OCI-LY1 (cell line): ENCODE measurements around the gene SORBS1.

ENCODE experiments used
- H2AFZ ChIP-seq: fragments of 200-600 bp; sonication (generic), shearing (Covaris generic); 2 replicates; pipeline ENCODE4 v1.6.0; 2014; ENCODE audit warnings: antibody characterized with exemption, mild to moderate bottlenecking, low read length
- H3F3A ChIP-seq: fragments of 200-600 bp; sonication (generic), shearing (Covaris generic); 2 replicates; pipeline ENCODE4 v1.6.0; 2014; ENCODE audit warnings: mild to moderate bottlenecking, antibody characterized with exemption, low read length, moderate library complexity; ENCODE audit not compliant: insufficient read depth
- H3K27ac ChIP-seq: fragments of 200-600 bp; sonication (generic); 2 replicates; pipeline ENCODE4 v1.5.1; 2014; ENCODE audit warnings: low read length, mixed run types, mild to moderate bottlenecking, low read depth; ENCODE audit not compliant: poor library complexity, severe bottlenecking
- H3K27me3 ChIP-seq: fragments of 200-600 bp; sonication (generic); 2 replicates; pipeline ENCODE4 v1.6.0; 2014; ENCODE audit warnings: antibody characterized with exemption, mild to moderate bottlenecking, low read length, moderate library complexity; ENCODE audit not compliant: insufficient read depth
- H3K36me3 ChIP-seq: fragments of 200-600 bp; sonication (generic); 2 replicates; pipeline ENCODE4 v1.6.1; 2014; ENCODE audit warnings: mild to moderate bottlenecking, antibody characterized with exemption, low read length, moderate library complexity, mixed read lengths; ENCODE audit not compliant: insufficient read depth
- H3K4me1 ChIP-seq: fragments of 200-600 bp; sonication (generic); 2 replicates; pipeline ENCODE4 v1.5.1; 2014; ENCODE audit warnings: mild to moderate bottlenecking, low read length, moderate library complexity; ENCODE audit not compliant: insufficient read depth, severe bottlenecking
- H3K4me2 ChIP-seq: fragments of 200-600 bp; sonication (generic), shearing (Covaris generic); 2 replicates; pipeline ENCODE4 v1.6.1; 2014; ENCODE audit warnings: low read length
- H3K4me3 ChIP-seq: fragments of 200-600 bp; sonication (generic); 2 replicates; pipeline ENCODE4 v1.5.1; 2014; ENCODE audit warnings: low read length, low read depth, mild to moderate bottlenecking, mixed read lengths; ENCODE audit not compliant: poor library complexity, severe bottlenecking
- H3K79me2 ChIP-seq: fragments of 200-600 bp; shearing (Covaris generic); 2 replicates; pipeline ENCODE4 v1.6.1; 2016; ENCODE audit warnings: mixed run types, low read length, mixed read lengths; ENCODE audit not compliant: insufficient read depth
- H3K9ac ChIP-seq: fragments of 200-600 bp; sonication (generic), shearing (Covaris generic); 2 replicates; pipeline ENCODE4 v1.6.1; 2014; ENCODE audit warnings: mild to moderate bottlenecking, low read length, mixed read lengths
- H3K9me2 ChIP-seq: fragments of 200-600 bp; sonication (generic), shearing (Covaris generic); 2 replicates; pipeline ENCODE4 v1.6.1; 2014; ENCODE audit warnings: low read depth, mild to moderate bottlenecking, low read length, mixed read lengths
- H3K9me3 ChIP-seq: fragments of 200-600 bp; shearing (Covaris generic); 2 replicates; pipeline ENCODE4 v1.6.1; 2014; ENCODE audit warnings: low read length, mixed read lengths
- H4K20me1 ChIP-seq: fragments of 200-600 bp; sonication (generic), shearing (Covaris generic); 2 replicates; pipeline ENCODE4 v1.6.0; 2016; ENCODE audit warnings: mild to moderate bottlenecking, low read length; ENCODE audit not compliant: insufficient read depth
- EZH2 ChIP-seq: fragments of 200-600 bp; sonication (generic), shearing (Covaris generic); IDR thresholded peaks from 2 replicates; pipeline ENCODE4 v1.8.0; 2017; ENCODE audit warnings: borderline replicate concordance, mixed run types, mild to moderate bottlenecking, antibody characterized with exemption, low read length, moderate library complexity, mixed read lengths
- TF ChIP-seq, protein P1 (sequence below): fragments of 200-600 bp; sonication (generic), shearing (Covaris generic); IDR thresholded peaks from 2 replicates; pipeline ENCODE4 v1.5.1; 2017; ENCODE audit warnings: mild to moderate bottlenecking, antibody characterized with exemption, low read length, moderate library complexity, mixed read lengths

Gene SORBS1

DNA sequence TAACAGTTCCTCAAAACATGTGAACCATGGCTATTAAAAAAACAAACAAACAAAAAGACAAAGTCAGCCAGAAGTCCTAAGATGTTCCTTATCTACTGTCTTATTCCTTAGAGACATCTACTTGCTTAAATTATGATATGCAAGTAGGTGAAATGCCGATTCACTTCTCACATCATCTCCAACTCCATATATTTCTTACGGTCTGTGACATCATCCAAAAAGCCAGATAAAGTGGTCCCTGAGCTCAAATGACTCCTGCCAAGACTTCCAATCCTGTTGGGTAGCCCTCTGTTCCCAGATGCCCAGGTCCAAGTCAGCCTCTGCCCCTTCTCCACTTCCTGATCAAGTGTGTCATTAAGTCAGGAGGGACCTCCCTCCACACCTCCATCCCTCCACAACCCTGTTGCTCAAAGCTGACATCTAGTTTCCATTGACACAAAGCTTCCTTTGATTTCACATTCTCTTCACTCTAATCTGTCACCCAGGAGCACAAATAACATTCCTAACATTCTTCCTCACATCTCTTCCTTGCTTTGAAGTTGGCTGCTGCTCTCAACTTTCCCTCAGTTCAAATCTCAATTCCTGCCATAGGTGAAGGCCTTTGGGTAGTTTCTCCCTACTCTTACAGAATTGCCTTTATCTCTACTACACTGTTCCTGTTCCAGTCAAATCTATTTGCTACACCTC, 214.3 kb downstream of the SORBS1 start:
- Histone ChIP-seq H3K4me3 (no peak overlapping the region), H3K27me3 (no peaks in the 10 kb centered on the region), H3K36me3 (no peaks in the 10 kb centered on the region), H2AFZ (no peak overlapping the region), H3K79me2 (no peaks in the 10 kb centered on the region), H4K20me1 (no peaks in the 10 kb centered on the region), H3K9me2 (no peaks in the 10 kb centered on the region), H3K4me1 (no peaks in the 10 kb centered on the region), H3K9me3 (no peaks in the 10 kb centered on the region), H3K4me2 (no peak overlapping the region), H3K27ac (no peak overlapping the region), H3K9ac (no peak overlapping the region), H3F3A (no peaks in the 10 kb centered on the region)
- TF ChIP-seq, protein P1, sequence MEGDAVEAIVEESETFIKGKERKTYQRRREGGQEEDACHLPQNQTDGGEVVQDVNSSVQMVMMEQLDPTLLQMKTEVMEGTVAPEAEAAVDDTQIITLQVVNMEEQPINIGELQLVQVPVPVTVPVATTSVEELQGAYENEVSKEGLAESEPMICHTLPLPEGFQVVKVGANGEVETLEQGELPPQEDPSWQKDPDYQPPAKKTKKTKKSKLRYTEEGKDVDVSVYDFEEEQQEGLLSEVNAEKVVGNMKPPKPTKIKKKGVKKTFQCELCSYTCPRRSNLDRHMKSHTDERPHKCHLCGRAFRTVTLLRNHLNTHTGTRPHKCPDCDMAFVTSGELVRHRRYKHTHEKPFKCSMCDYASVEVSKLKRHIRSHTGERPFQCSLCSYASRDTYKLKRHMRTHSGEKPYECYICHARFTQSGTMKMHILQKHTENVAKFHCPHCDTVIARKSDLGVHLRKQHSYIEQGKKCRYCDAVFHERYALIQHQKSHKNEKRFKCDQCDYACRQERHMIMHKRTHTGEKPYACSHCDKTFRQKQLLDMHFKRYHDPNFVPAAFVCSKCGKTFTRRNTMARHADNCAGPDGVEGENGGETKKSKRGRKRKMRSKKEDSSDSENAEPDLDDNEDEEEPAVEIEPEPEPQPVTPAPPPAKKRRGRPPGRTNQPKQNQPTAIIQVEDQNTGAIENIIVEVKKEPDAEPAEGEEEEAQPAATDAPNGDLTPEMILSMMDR: no peak
- TF ChIP-seq EZH2: no peak

- H3K27me3 ChIP-seq: no peaks in the 10 kb centered on the region
- no peak overlapping the region for H3K9ac ChIP-seq
- H3F3A ChIP-seq: no peaks in the 10 kb centered on the region
- TF ChIP-seq EZH2: no peak
- TF ChIP-seq, protein P1: no peak
- no peak overlapping the region for H3K4me3 ChIP-seq
- H2AFZ ChIP-seq: no peak overlapping the region
- H3K36me3 ChIP-seq: no peaks in the 10 kb centered on the region
- H3K9me2 ChIP-seq: no peaks in the 10 kb centered on the region
- H3K79me2 ChIP-seq: no peaks in the 10 kb centered on the region
- H3K4me2 ChIP-seq: no peak overlapping the region
- no peak overlapping the region for H3K27ac ChIP-seq
- no peaks in the 10 kb centered on the region for H3K9me3 ChIP-seq
- no peaks in the 10 kb centered on the region for H4K20me1 ChIP-seq
- no peaks in the 10 kb centered on the region for H3K4me1 ChIP-seq
Observed at GRCh38 chr10:95343573-95343972, 217.6 kb downstream of the SORBS1 start.

- no peaks in the 10 kb centered on the region for H3K79me2 ChIP-seq
- H4K20me1 ChIP-seq: no peaks in the 10 kb centered on the region
- no peaks in the 10 kb centered on the region for H3F3A ChIP-seq
- TF ChIP-seq EZH2: no peak
- TF ChIP-seq, protein P1: no peak
- no peaks in the 10 kb centered on the region for H3K9me3 ChIP-seq
- H3K36me3 ChIP-seq: no peaks in the 10 kb centered on the region
- H3K4me2 ChIP-seq: no peak overlapping the region
- H3K27ac ChIP-seq: no peak overlapping the region
- H2AFZ ChIP-seq: no peak overlapping the region
- H3K4me1 ChIP-seq: no peaks in the 10 kb centered on the region
- no peaks in the 10 kb centered on the region for H3K9me2 ChIP-seq
- no peaks in the 10 kb centered on the region for H3K27me3 ChIP-seq
- H3K4me3 ChIP-seq: no peak overlapping the region
- no peak overlapping the region for H3K9ac ChIP-seq
Observed at GRCh38 chr10:95341716-95342130, 219.4 kb downstream of the SORBS1 start.
